ENCODE data around the gene ZFP92.

The ZFP92 gene

GRCh38 chrX:153426204-153426603 is 14.9 kb downstream of the ZFP92 start:
- TF ChIP-seq, protein P1, sequence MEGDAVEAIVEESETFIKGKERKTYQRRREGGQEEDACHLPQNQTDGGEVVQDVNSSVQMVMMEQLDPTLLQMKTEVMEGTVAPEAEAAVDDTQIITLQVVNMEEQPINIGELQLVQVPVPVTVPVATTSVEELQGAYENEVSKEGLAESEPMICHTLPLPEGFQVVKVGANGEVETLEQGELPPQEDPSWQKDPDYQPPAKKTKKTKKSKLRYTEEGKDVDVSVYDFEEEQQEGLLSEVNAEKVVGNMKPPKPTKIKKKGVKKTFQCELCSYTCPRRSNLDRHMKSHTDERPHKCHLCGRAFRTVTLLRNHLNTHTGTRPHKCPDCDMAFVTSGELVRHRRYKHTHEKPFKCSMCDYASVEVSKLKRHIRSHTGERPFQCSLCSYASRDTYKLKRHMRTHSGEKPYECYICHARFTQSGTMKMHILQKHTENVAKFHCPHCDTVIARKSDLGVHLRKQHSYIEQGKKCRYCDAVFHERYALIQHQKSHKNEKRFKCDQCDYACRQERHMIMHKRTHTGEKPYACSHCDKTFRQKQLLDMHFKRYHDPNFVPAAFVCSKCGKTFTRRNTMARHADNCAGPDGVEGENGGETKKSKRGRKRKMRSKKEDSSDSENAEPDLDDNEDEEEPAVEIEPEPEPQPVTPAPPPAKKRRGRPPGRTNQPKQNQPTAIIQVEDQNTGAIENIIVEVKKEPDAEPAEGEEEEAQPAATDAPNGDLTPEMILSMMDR (IDR thresholded peaks at IDR 0.05) = no peak

DNA sequence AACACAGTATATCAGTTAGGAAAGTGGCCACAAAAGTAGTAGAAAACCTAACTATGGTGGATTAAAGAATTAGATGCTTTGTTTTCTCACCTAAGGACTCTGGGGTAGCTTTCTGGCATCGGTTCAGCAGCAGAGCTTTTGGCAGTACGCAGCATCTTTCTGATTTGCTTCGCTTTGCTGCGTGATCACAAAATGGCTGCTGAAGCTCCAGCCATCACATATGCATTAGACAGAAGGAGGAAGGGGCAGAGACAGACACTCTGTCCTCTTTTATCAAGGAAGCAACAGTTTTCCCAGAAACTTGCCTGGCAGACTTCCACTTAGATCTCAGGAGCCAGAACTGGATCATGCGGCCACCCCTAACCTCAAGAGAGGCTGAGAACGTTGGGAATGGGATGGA is 19.5 kb downstream of the ZFP92 start:
- TF ChIP-seq, protein P1 (IDR thresholded peaks at IDR 0.05) = no peak

- TF ChIP-seq, protein P1 (IDR thresholded peaks at IDR 0.05) = no peak
These were observed 21.9 kb downstream of the ZFP92 start for GRCh38 chrX:153433161-153433680.

DNA sequence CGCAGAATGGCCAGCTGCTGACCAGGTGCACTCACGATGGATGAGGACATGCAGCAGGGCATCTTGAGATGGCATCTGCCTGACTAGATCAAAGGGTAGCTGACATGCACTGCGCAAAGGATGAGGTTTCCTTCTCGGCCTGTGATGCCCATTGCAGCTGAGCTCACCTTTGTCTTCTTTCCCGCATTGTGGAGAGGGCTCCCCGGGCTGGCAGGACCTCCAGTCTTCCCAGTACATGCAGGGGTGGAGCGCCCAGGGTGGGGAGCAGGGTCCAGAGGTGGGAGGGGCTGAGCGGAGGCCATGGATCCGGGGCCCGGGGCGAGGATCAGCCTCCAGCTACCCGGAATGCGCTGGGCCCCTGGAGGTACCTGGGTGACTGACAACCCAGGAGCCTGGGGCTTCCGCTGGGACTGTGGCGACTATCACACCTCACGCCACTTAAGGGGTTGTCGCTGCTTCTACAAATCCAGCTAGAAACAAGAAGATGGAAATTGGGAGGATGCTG is 22.6 kb downstream of the ZFP92 start:
- TF ChIP-seq, protein P1 (IDR thresholded peaks at IDR 0.05) = no peak

- TF ChIP-seq, protein P1 (IDR thresholded peaks at IDR 0.05) = no peak
These were observed 23.5 kb downstream of the ZFP92 start for GRCh38 chrX:153434801-153435200.

DNA sequence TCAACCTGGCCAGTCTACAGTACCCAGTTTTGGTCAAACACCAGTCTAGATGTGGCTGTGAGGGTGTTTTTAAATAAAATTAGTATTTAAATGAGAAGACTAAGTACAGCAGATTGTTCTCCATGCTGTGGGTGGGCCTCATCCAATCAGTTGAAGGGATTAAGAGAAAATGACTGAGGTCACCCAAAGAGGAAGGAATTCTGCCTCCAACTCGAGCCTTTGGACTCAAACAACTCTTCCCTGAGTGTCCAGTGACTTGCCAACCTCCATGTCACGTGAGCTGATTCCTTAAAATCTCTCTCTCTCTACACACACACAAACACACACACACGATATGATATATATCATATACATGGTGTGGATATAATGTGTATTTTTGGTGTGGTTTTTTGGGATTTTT is 24.6 kb downstream of the ZFP92 start:
- TF ChIP-seq, protein P1 (IDR thresholded peaks at IDR 0.05) = no peak

- TF ChIP-seq, protein P1 (IDR thresholded peaks at IDR 0.05) = no peak; the same call in 1 of the 2 replicates
These were observed 27.3 kb downstream of the ZFP92 start for GRCh38 chrX:153438532-153438931.

- TF ChIP-seq, protein P1 (IDR thresholded peaks at IDR 0.05) = no peak
These were observed 28.7 kb downstream of the ZFP92 start for GRCh38 chrX:153439977-153440376.

Data from LNCAP (cell line).